ENCODE data around the gene SSTR5.

Gene SSTR5

GRCh38 chr16:1040346-1040745, 32.2 kb upstream of the SSTR5 start:
- DNase-seq, result no peak

GRCh38 chr16:1042049-1042744, 30.4 kb upstream of the SSTR5 start:
- DNase-seq, result no peak

GRCh38 chr16:1042866-1043265, 29.7 kb upstream of the SSTR5 start:
- peak; percentile 56 for DNase-seq

- peak; percentile 18 for DNase-seq
These were observed 28.6 kb upstream of the SSTR5 start for GRCh38 chr16:1043881-1044451.

GRCh38 chr16:1044460-1045309, 27.9 kb upstream of the SSTR5 start:
- DNase-seq, result no peak

- DNase-seq, result no peak
These were observed 27.1 kb upstream of the SSTR5 start for GRCh38 chr16:1045310-1045992.

GRCh38 chr16:1045993-1046911, 26.3 kb upstream of the SSTR5 start:
- DNase-seq, result no peak

- DNase-seq, result no peak
These were observed 25.4 kb upstream of the SSTR5 start for GRCh38 chr16:1047123-1047522.

GRCh38 chr16:1047801-1048200, 24.7 kb upstream of the SSTR5 start:
- no peak for DNase-seq

- no peak for DNase-seq
These were observed 24.0 kb upstream of the SSTR5 start for GRCh38 chr16:1048442-1049112.

GRCh38 chr16:1049113-1049975, 23.2 kb upstream of the SSTR5 start:
- DNase-seq, result no peak

GRCh38 chr16:1049976-1050247, 22.6 kb upstream of the SSTR5 start:
- DNase-seq, result no peak

GRCh38 chr16:1050516-1050915, 22.0 kb upstream of the SSTR5 start:
- no peak for DNase-seq

- DNase-seq, result no peak
These were observed 21.6 kb upstream of the SSTR5 start for GRCh38 chr16:1050921-1051320.

- DNase-seq, result no peak
These were observed 21.1 kb upstream of the SSTR5 start for GRCh38 chr16:1051446-1051845.

GRCh38 chr16:1052721-1053120, 19.8 kb upstream of the SSTR5 start:
- no peak for DNase-seq

- no peak for DNase-seq
These were observed 19.4 kb upstream of the SSTR5 start for GRCh38 chr16:1053121-1053521.

- no peak for DNase-seq
These were observed 18.7 kb upstream of the SSTR5 start for GRCh38 chr16:1053700-1054368.

GRCh38 chr16:1054660-1055556, 17.6 kb upstream of the SSTR5 start:
- DNase-seq, result no peak
